DOHH2 (cell line): ENCODE data around the gene APBA3.

ENCODE experiments used
- H3F3A ChIP-seq: fragments of 200-600 bp; sonication (generic), shearing (Covaris generic); 2 replicates; pipeline ENCODE4 v1.6.0; 2016; ENCODE audit warnings: antibody characterized with exemption, mild to moderate bottlenecking; ENCODE audit not compliant: control insufficient read depth, insufficient read depth
- H3K27ac ChIP-seq: fragments of 200-600 bp; sonication (generic); 2 replicates; pipeline ENCODE4 v1.5.1; 2014; ENCODE audit warnings: low read depth, mild to moderate bottlenecking, low read length, moderate library complexity
- H3K27me3 ChIP-seq: fragments of 200-600 bp; sonication (generic); 2 replicates; pipeline ENCODE4 v1.6.1; 2014; ENCODE audit warnings: mild to moderate bottlenecking, low read length, mixed read lengths; ENCODE audit not compliant: control insufficient read depth
- H3K36me3 ChIP-seq: fragments of 200-600 bp; sonication (generic); 2 replicates; pipeline ENCODE4 v1.6.1; 2014; ENCODE audit warnings: mild to moderate bottlenecking, low read length, moderate library complexity, mixed read lengths; ENCODE audit not compliant: control insufficient read depth
- H3K4me1 ChIP-seq: fragments of 200-600 bp; sonication (generic); 2 replicates; pipeline ENCODE4 v1.6.1; 2014; ENCODE audit warnings: mild to moderate bottlenecking, low read length, mixed read lengths; ENCODE audit not compliant: control insufficient read depth
- H3K4me2 ChIP-seq: fragments of 200-600 bp; sonication (generic); 2 replicates; pipeline ENCODE4 v1.6.0; 2014; ENCODE audit warnings: mild to moderate bottlenecking, low read length, moderate library complexity
- H3K4me3 ChIP-seq: fragments of 200-600 bp; sonication (generic); 2 replicates; pipeline ENCODE4 v1.5.1; 2014; ENCODE audit warnings: mild to moderate bottlenecking, low read length, mixed read lengths
- H3K79me2 ChIP-seq: fragments of 200-600 bp; sonication (generic); 2 replicates; pipeline ENCODE4 v1.6.1; 2014; ENCODE audit warnings: mild to moderate bottlenecking, low read length, mixed read lengths; ENCODE audit not compliant: control insufficient read depth
- H3K9me2 ChIP-seq: fragments of 200-600 bp; sonication (generic); replicated peaks from 2 replicates; pipeline ENCODE4 v1.6.1; 2014; ENCODE audit warnings: mild to moderate bottlenecking, low read length, mixed read lengths; ENCODE audit not compliant: control insufficient read depth
- H3K9me3 ChIP-seq: fragments of 200-600 bp; sonication (generic); 2 replicates; pipeline ENCODE4 v1.6.1; 2014; ENCODE audit warnings: antibody characterized with exemption, low read length, mixed read lengths; ENCODE audit not compliant: control insufficient read depth, insufficient read depth
- H4K20me1 ChIP-seq: fragments of 200-600 bp; sonication (generic); 2 replicates; pipeline ENCODE4 v1.6.0; 2014; ENCODE audit warnings: low read depth, mild to moderate bottlenecking, antibody characterized with exemption, low read length, moderate library complexity; ENCODE audit not compliant: control insufficient read depth, insufficient read depth
- CTCF ChIP-seq: fragments of 200-600 bp; sonication (generic); IDR thresholded peaks from one replicate; pipeline ENCODE4 v1.5.1; 2014; ENCODE audit warnings: antibody characterized with exemption, mild to moderate bottlenecking, low read depth, low read length; ENCODE audit not compliant: poor library complexity, severe bottlenecking
- EZH2phosphoT487 ChIP-seq: fragments of 200-600 bp; sonication (generic); IDR thresholded peaks from 2 replicates; pipeline ENCODE4 v1.6.1; 2017; ENCODE audit warnings: borderline replicate concordance, mild to moderate bottlenecking, antibody characterized with exemption, low read length, moderate library complexity, mixed read lengths

APBA3 gene

GRCh38 chr19:3740431-3740830, 21.1 kb downstream of the APBA3 start:
- TF ChIP-seq EZH2phosphoT487, result no peak
- TF ChIP-seq CTCF, result no peak
- Histone ChIP-seq H3K79me2 (no peaks in the 10 kb centered on the region), H3K36me3 (no peaks in the 10 kb centered on the region), H3K9me3 (peaks cover 3% of the 10 kb centered on the region; the same call in 1 of the 2 replicates), H3K4me2 (no peak overlapping the region), H3K4me3 (no peak overlapping the region), H3K27ac (no peak overlapping the region), H3K27me3 (no peaks in the 10 kb centered on the region), H3K9me2 (no peaks in the 10 kb centered on the region), H4K20me1 (no peaks in the 10 kb centered on the region), H3F3A (no peaks in the 10 kb centered on the region), H3K4me1 (peaks cover 6% of the 10 kb centered on the region)

DNA sequence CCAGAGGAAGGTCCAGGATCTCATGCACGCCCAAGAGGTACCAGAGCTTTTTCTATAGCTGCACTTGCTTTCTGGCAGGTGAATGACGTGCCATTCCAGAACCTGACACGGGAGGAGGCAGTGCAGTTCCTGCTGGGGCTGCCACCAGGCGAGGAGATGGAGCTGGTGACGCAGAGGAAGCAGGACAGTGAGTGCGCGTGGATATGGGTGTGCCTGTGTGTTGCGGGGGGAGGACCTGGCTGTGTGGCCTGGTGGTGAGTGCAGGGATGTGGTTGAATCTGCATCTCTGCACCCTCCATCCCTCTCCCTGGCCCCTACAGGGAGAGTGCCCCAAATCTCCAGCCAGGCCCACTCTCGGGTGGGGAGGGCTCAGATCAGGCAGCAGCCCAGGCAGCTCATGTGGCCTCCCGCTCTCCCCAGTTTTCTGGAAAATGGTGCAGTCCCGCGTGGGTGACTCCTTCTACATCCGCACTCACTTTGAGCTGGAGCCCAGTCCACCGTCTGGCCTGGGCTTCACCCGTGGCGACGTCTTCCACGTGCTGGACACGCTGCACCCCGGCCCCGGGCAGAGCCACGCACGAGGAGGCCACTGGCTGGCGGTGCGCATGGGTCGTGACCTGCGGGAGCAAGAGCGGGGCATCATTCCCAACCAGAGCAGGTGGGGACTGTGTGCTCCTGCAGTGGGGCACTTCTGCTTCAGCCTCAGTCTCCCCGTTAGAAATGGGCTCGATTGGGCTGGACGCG, 22.8 kb downstream of the APBA3 start:
- TF ChIP-seq CTCF (no peak), EZH2phosphoT487 (no peak)
- Histone ChIP-seq H3K36me3 (no peaks in the 10 kb centered on the region), H3K9me3 (peaks cover 3% of the 10 kb centered on the region; the same call in 1 of the 2 replicates), H3K27me3 (no peaks in the 10 kb centered on the region), H4K20me1 (no peaks in the 10 kb centered on the region), H3F3A (no peaks in the 10 kb centered on the region), H3K4me1 (peaks cover 3% of the 10 kb centered on the region), H3K4me2 (no peak overlapping the region), H3K79me2 (no peaks in the 10 kb centered on the region), H3K27ac (no peak overlapping the region), H3K9me2 (no peaks in the 10 kb centered on the region), H3K4me3 (no peak overlapping the region)

DNA sequence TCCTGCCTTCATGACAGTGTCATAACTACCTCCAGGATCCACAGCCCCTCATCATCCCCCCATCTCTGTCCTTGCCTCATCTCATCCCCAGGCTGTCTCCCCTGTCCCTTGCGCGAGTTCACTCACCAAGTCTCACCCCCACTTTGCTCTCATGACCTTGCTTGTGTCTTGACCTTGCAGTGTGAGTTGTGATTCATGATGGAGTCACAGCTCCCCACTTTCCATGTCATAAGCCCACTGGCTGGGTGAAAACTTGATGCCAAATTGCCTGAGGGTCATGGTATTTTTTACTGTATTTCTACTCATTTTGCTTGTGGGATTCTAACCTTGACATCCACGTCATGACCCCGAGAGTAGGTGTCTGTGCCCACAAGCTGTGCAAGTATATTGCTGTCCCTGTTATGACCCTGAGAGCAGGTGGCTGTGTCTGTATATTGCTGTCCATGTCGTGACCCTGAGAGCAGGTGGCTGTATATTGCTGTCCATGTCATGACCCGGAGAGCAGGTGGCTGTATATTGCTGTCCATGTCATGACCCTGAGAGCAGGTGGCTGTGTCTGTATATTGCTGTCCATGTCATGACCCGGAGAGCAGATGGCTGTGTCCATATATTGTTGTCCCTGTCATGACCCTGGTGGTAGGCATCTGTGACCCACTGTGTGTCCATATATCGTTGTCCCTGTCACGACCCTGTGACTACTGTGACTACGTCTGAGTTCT, 23.8 kb downstream of the APBA3 start:
- Histone ChIP-seq H3K9me3 (no peaks in the 10 kb centered on the region), H3K27ac (no peak overlapping the region), H3K9me2 (no peaks in the 10 kb centered on the region), H4K20me1 (no peaks in the 10 kb centered on the region), H3K79me2 (no peaks in the 10 kb centered on the region), H3K4me3 (no peak overlapping the region), H3K4me1 (no peaks in the 10 kb centered on the region), H3F3A (no peaks in the 10 kb centered on the region), H3K36me3 (no peaks in the 10 kb centered on the region), H3K4me2 (no peak overlapping the region), H3K27me3 (no peaks in the 10 kb centered on the region)
- TF ChIP-seq EZH2phosphoT487, result no peak
- no peak for TF ChIP-seq CTCF
